Peyer's patch (tissue), 4 donors: ENCODE measurements around the gene SPATA24. TPM values are rescaled to one million over a fixed set of nuclear protein-coding genes. Genes with fewer than 3 reads are reported as not detected.

ENCODE experiments used
- DNase-seq, 3 donors: peaks; one replicate each; pipeline ENCODE4 v3.0.0-alpha.2; 2017 to 2019
- H3K27ac ChIP-seq, 4 donors: fragments of 200-600 bp; sonication (generic); one replicate each; pipeline ENCODE4 v1.5.1; 2016 to 2019
- H3K27me3 ChIP-seq, 2 donors: fragments of 200-600 bp; sonication (generic); one replicate each; pipeline ENCODE4 v1.5.1; 2019
- H3K36me3 ChIP-seq, 3 donors: fragments of 200-600 bp; sonication (generic); one replicate each; pipeline ENCODE4 v1.5.1; 2016 to 2019
- H3K4me1 ChIP-seq, 4 donors: fragments of 200-600 bp; sonication (generic); one replicate each; pipeline ENCODE4 v1.5.1; 2016 to 2019
- H3K4me3 ChIP-seq, 4 donors: fragments of 200-600 bp; sonication (generic); 1 replicate in 3 of 4; 2 replicates in 1 of 4; pipeline ENCODE4 v1.5.1; 2016 to 2019; ENCODE audit warnings: mild to moderate bottlenecking in 1 of 4
- H3K9me3 ChIP-seq, 4 donors: fragments of 200-600 bp; sonication (generic); one replicate each; pipeline ENCODE4 v1.5.1; 2016 to 2019; ENCODE audit warnings: mild to moderate bottlenecking in 1 of 4
- CTCF ChIP-seq, 6 experiments: fragments of 450-650 bp in 4 of 6; fragments of 200-600 bp in 2 of 6; sonication (generic) in 1 of 6; IDR thresholded peaks; one replicate each; pipeline ENCODE4 v1.5.1; 2017 to 2019; ENCODE audit warnings: antibody characterized with exemption in 6 of 6, mild to moderate bottlenecking in 3 of 6, moderate library complexity in 1 of 6
- POLR2A ChIP-seq, 2 donors: fragments of 450-650 bp; IDR thresholded peaks; one replicate each; pipeline ENCODE4 v1.5.1; 2017; ENCODE audit warnings: antibody characterized with exemption in 2 of 2, mild to moderate bottlenecking in 2 of 2, moderate library complexity in 2 of 2
- total RNA-seq, 4 donors: library from RNA; depleted of rRNA; stranded (reverse); fragments of >200 nt; gene quantifications; one replicate each; pipeline ENCODE4 v1.1.0, GENCODE V29; 2016

Gene SPATA24
- total RNA-seq, 4 donors from 2014 or later, result 3.1 to 11.6 TPM; not detected in 2

GRCh38 chr5:139415869-139416268 lies 12.0 kb upstream of the SPATA24 start:
- H3K36me3 ChIP-seq, result no peaks in the 10 kb centered on the region

GRCh38 chr5:139415221-139415861 lies 11.5 kb upstream of the SPATA24 start:
- TF ChIP-seq POLR2A (IDR thresholded peaks at IDR 0.05), result no peak
- TF ChIP-seq CTCF (IDR thresholded peaks at IDR 0.05), result no peak
- Histone ChIP-seq H3K27me3 (no peaks in the 10 kb centered on the region), H3K4me3 (no peak overlapping the region), H3K27ac (peak overlapping the region in 2 of 4 donors; percentile 60 to 85), H3K36me3 (no peaks in the 10 kb centered on the region), H3K9me3 (no peaks in the 10 kb centered on the region), H3K4me1 (peaks cover 0 to 29% (median 9%) of the 10 kb centered on the region in 4 donors)
- no peak for DNase-seq

More at GRCh38 chr5:139415869-139416268, 12.0 kb upstream of the SPATA24 start:
- Histone ChIP-seq H3K27me3 (no peaks in the 10 kb centered on the region), H3K9me3 (no peaks in the 10 kb centered on the region), H3K4me1 (peaks cover 0 to 29% (median 9%) of the 10 kb centered on the region in 4 donors), H3K27ac (peak overlapping the region in 1 of 4 donors; percentile 33), H3K4me3 (no peak overlapping the region)
- no peak for DNase-seq
- TF ChIP-seq POLR2A (IDR thresholded peaks at IDR 0.05) (no peak), CTCF (IDR thresholded peaks at IDR 0.05) (no peak)

GRCh38 chr5:139414581-139415130 lies 10.8 kb upstream of the SPATA24 start:
- peak in 1 of 3 donors; percentile 60 for DNase-seq
- Histone ChIP-seq H3K27me3 (no peaks in the 10 kb centered on the region), H3K4me3 (no peak overlapping the region), H3K9me3 (no peaks in the 10 kb centered on the region), H3K4me1 (peaks cover 0 to 29% (median 9%) of the 10 kb centered on the region in 4 donors), H3K27ac (peak overlapping the region in 2 of 4 donors; percentile 60 to 85), H3K36me3 (no peaks in the 10 kb centered on the region)
- TF ChIP-seq POLR2A (IDR thresholded peaks at IDR 0.05) (peak in 1 of 2 donors; percentile 51), CTCF (IDR thresholded peaks at IDR 0.05) (peak in 3 of 6 experiments; percentile 26 to 38 (median 31))

- Histone ChIP-seq H3K27me3 (no peaks in the 10 kb centered on the region), H3K9me3 (no peaks in the 10 kb centered on the region), H3K4me1 (peaks cover 0 to 24% (median 9%) of the 10 kb centered on the region in 4 donors), H3K36me3 (no peaks in the 10 kb centered on the region), H3K4me3 (no peak overlapping the region), H3K27ac (peak overlapping the region in 2 of 4 donors; percentile 60 to 85)
- DNase-seq, result peak in 1 of 3 donors; percentile 14
- no peak for TF ChIP-seq POLR2A (IDR thresholded peaks at IDR 0.05)
- TF ChIP-seq CTCF (IDR thresholded peaks at IDR 0.05), result no peak
Measured at GRCh38 chr5:139413963-139414362, 10.1 kb upstream of the SPATA24 start.

- Histone ChIP-seq H3K27ac (no peak overlapping the region), H3K4me1 (peaks cover 0 to 24% (median 7%) of the 10 kb centered on the region in 4 donors), H3K27me3 (no peaks in the 10 kb centered on the region), H3K4me3 (no peak overlapping the region), H3K36me3 (no peaks in the 10 kb centered on the region), H3K9me3 (no peaks in the 10 kb centered on the region)
- peak in 1 of 3 donors; percentile 6 for DNase-seq
- TF ChIP-seq POLR2A (IDR thresholded peaks at IDR 0.05) (no peak), CTCF (IDR thresholded peaks at IDR 0.05) (no peak)
Measured at GRCh38 chr5:139413153-139413552, 9.3 kb upstream of the SPATA24 start.
